ENCODE measurements around the gene SDR42E2. TPM values are rescaled to one million over a fixed set of nuclear protein-coding genes. Genes with fewer than 3 reads are reported as not detected.

SDR42E2 gene
- total and polyA plus RNA-seq, 2 donors (not counting 1 experiment from before 2014, with no cell fraction given) = 0.12 to 0.62 TPM

DNA sequence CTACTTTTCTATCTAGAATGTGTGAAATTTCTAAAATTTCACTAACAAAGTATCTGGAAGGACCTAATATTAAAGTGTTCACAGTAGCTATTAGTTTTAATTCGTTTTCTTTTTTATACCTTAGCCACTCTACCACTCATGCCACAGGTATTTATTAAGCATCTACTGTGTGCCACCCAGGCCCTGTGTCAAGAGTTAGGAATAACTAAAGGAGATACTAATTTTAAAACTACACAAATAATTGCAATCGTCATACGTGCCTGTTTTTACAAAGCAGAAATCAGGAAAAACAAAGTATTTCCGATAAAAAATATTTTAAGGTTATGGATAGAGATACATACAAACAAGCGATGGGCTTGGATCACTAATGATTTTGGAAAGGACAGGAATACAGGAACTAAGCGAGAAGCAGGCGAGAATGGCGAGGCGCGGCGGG is 43.3 kb downstream of the SDR42E2 start:
- H3K9me3 ChIP-seq (ENCODE audit: control extremely low read depth in 1 of 3, control insufficient read depth in 2 of 3, insufficient read depth in 1 of 3, low read length in 2 of 3) = peaks cover 0 to 5% (median 0%) of the 10 kb centered on the region in 3 donors
- 8% methylated on average over 7 of the region's 11 CpGs for WGBS (ENCODE audit: insufficient coverage)
- H3K4me3 ChIP-seq (ENCODE audit: control extremely low read depth in 1 of 5, extremely low read depth in 1 of 5, insufficient read depth in 1 of 5, low read depth in 2 of 5, low read length in 4 of 5) = peak overlapping the region in 4 of 5 experiments; percentile 25 to 82 (median 74)
- peak overlapping the region; percentile 84 for H2AFZ ChIP-seq (ENCODE audit: insufficient read depth, low read depth, low read length, poor library complexity, severe bottlenecking)
- POLR2A ChIA-PET = interaction anchor here (0.7 to 1.7 kb wide), 6 partner anchors 9 to 951 kb away, joined by 3 to 28 read pairs (median 4); no protein-coding TSS in a partner anchor
- H3K4me1 ChIP-seq (ENCODE audit: control insufficient read depth in 2 of 2, insufficient read depth in 2 of 2, low read length in 2 of 2) = peaks cover 10 to 23% of the 10 kb centered on the region in 2 donors
- intact Hi-C loops (cut with micrococcal nuclease) = loop anchor here (1.0 to 2.0 kb wide), 5 partner anchors 9 to 92 kb away; partner anchors contain the start of gene POLR3E
- peaks cover 21% of the 10 kb centered on the region for H3K4me1 Mint-ChIP-seq
- peak overlapping the region; percentile 68 for H3K27ac Mint-ChIP-seq
- CTCF ChIA-PET = interaction anchor here (0.8 to 9.7 kb wide), 7 partner anchors 10 to 94 kb away, joined by 3 to 89 read pairs (median 18); partner anchors contain the start of gene POLR3E
- DNase-seq = no peak
- ATAC-seq (ENCODE audit: low read depth) = no peak
- H3K36me3 ChIP-seq (replicated peaks in 1 of 2; ENCODE audit: control extremely low read depth in 1 of 2, control insufficient read depth in 1 of 2, extremely low read depth in 1 of 2, insufficient read depth in 2 of 2, low read length in 1 of 2) = no peaks in the 10 kb centered on the region
- H3K4me2 ChIP-seq (replicated peaks; ENCODE audit: low read depth, low read length, poor library complexity, severe bottlenecking) = peak overlapping the region; percentile 99
- no peaks in the 10 kb centered on the region for H3K27me3 ChIP-seq (replicated peaks in 1 of 4; ENCODE audit: control extremely low read depth in 1 of 4, control insufficient read depth in 3 of 4, insufficient read depth in 4 of 4, low read length in 3 of 4)
- peaks cover 4% of the 10 kb centered on the region for H4K20me1 ChIP-seq (ENCODE audit: control insufficient read depth, insufficient read depth, low read length, poor library complexity, severe bottlenecking)
- H3K9me3 Mint-ChIP-seq (ENCODE audit: insufficient read depth) = peaks cover 1% of the 10 kb centered on the region
- peak overlapping the region; percentile 88 for H3K4me3 Mint-ChIP-seq
- H3K79me2 ChIP-seq (ENCODE audit: control insufficient read depth, insufficient read depth, low read length) = peaks cover 41% of the 10 kb centered on the region
- H3K27me3 Mint-ChIP-seq = no peaks in the 10 kb centered on the region
- H3K9ac ChIP-seq (ENCODE audit: low read length) = peak overlapping the region; percentile 88
- TF ChIP-seq, protein P1, sequence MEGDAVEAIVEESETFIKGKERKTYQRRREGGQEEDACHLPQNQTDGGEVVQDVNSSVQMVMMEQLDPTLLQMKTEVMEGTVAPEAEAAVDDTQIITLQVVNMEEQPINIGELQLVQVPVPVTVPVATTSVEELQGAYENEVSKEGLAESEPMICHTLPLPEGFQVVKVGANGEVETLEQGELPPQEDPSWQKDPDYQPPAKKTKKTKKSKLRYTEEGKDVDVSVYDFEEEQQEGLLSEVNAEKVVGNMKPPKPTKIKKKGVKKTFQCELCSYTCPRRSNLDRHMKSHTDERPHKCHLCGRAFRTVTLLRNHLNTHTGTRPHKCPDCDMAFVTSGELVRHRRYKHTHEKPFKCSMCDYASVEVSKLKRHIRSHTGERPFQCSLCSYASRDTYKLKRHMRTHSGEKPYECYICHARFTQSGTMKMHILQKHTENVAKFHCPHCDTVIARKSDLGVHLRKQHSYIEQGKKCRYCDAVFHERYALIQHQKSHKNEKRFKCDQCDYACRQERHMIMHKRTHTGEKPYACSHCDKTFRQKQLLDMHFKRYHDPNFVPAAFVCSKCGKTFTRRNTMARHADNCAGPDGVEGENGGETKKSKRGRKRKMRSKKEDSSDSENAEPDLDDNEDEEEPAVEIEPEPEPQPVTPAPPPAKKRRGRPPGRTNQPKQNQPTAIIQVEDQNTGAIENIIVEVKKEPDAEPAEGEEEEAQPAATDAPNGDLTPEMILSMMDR (IDR thresholded peaks at IDR 0.05) = no peak
- no peak for TF ChIP-seq EZH2 (IDR thresholded peaks at IDR 0.05; ENCODE audit: borderline replicate concordance, insufficient read depth, low read depth, low read length, poor library complexity, severe bottlenecking)
- H3K27ac ChIP-seq (ENCODE audit: low read length in 2 of 2) = peak overlapping the region; percentile 60 to 86
